Vagina (tissue), 2 donors: Measurements from ENCODE around the gene CLASP2.

ENCODE experiments used
- POLR2AphosphoS5 ChIP-seq, 2 donors: sonication (generic); formaldehyde crosslinking; IDR thresholded peaks; one replicate each; pipeline ENCODE4 v1.9.0; 2017; ENCODE audit warnings: antibody characterized with exemption in 2 of 2, mild to moderate bottlenecking in 2 of 2, low read depth in 1 of 2; ENCODE audit not compliant: insufficient read depth in 1 of 2
- TF ChIP-seq, protein P1 (sequence below), 3 experiments: fragments of 450-650 bp in 2 of 3; fragments of 200-600 bp in 1 of 3; sonication (generic) in 1 of 3; IDR thresholded peaks; one replicate each; pipeline ENCODE4 v1.5.1; 2017 to 2019; ENCODE audit warnings: antibody characterized with exemption in 3 of 3, mild to moderate bottlenecking in 2 of 3, moderate library complexity in 2 of 3

DNA sequence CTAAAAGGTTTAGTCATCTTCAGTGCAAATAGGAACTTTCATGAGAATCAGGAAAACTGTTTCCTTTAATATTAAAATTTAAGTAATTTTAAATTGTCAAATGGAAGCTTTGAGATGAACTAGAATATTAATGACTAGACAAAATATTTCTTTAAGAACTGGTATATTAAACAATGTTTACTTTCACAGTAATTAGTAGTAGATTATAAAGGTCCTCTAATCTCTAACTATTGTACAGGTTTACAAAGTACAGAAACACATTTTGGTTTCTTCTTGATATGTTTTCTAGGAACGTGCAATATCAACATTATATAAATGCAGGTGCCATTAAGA, 138.9 kb downstream of the CLASP2 start:
- no peak for TF ChIP-seq POLR2AphosphoS5 (IDR thresholded peaks at IDR 0.05; ENCODE audit: insufficient read depth in 1 of 2, low read depth in 1 of 2)
- TF ChIP-seq, protein P1, sequence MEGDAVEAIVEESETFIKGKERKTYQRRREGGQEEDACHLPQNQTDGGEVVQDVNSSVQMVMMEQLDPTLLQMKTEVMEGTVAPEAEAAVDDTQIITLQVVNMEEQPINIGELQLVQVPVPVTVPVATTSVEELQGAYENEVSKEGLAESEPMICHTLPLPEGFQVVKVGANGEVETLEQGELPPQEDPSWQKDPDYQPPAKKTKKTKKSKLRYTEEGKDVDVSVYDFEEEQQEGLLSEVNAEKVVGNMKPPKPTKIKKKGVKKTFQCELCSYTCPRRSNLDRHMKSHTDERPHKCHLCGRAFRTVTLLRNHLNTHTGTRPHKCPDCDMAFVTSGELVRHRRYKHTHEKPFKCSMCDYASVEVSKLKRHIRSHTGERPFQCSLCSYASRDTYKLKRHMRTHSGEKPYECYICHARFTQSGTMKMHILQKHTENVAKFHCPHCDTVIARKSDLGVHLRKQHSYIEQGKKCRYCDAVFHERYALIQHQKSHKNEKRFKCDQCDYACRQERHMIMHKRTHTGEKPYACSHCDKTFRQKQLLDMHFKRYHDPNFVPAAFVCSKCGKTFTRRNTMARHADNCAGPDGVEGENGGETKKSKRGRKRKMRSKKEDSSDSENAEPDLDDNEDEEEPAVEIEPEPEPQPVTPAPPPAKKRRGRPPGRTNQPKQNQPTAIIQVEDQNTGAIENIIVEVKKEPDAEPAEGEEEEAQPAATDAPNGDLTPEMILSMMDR (IDR thresholded peaks at IDR 0.05) = no peak
